ENCODE measurements around the gene LRRC3C.

LRRC3C gene

GRCh38 chr17:39950871-39951348 lies 23.4 kb downstream of the LRRC3C start:
- peak; percentile 50 for DNase-seq

GRCh38 chr17:39951924-39952679 lies 24.6 kb downstream of the LRRC3C start:
- DNase-seq = peak; percentile 47

GRCh38 chr17:39952680-39953470 lies 25.3 kb downstream of the LRRC3C start:
- peak; percentile 100 for DNase-seq

- DNase-seq = no peak
Observed at GRCh38 chr17:39953471-39953888, 25.9 kb downstream of the LRRC3C start.

- peak; percentile 22 for DNase-seq
Observed at GRCh38 chr17:39954876-39955275, 27.3 kb downstream of the LRRC3C start.

GRCh38 chr17:39955726-39956225 lies 28.2 kb downstream of the LRRC3C start:
- DNase-seq = no peak

GRCh38 chr17:39960524-39961041 lies 33.1 kb downstream of the LRRC3C start:
- no peak for DNase-seq

- DNase-seq = no peak
Observed at GRCh38 chr17:39962642-39963220, 35.2 kb downstream of the LRRC3C start, which contains the start of gene GSDMA. Gene GSDMA, plus strand, starts transcription at chr17:39963004. Its CDS starts 2,684 bp downstream, at chr17:39965688.

- DNase-seq = no peak
Observed at GRCh38 chr17:39963829-39964228, 36.3 kb downstream of the LRRC3C start.

GRCh38 chr17:39965017-39965699 lies 37.6 kb downstream of the LRRC3C start:
- DNase-seq = no peak

- no peak for DNase-seq
Observed at GRCh38 chr17:39966771-39967170, 39.2 kb downstream of the LRRC3C start.

GRCh38 chr17:39968761-39969160 lies 41.2 kb downstream of the LRRC3C start:
- no peak for DNase-seq

GRCh38 chr17:39969375-39969774 lies 41.8 kb downstream of the LRRC3C start:
- DNase-seq = no peak

- no peak for DNase-seq
Observed at GRCh38 chr17:39970157-39970692, 42.7 kb downstream of the LRRC3C start.

GRCh38 chr17:39971076-39971603 lies 43.6 kb downstream of the LRRC3C start:
- no peak for DNase-seq

GRCh38 chr17:39972271-39972670 lies 44.7 kb downstream of the LRRC3C start:
- DNase-seq = no peak

GRCh38 chr17:39973496-39973895 lies 46.0 kb downstream of the LRRC3C start:
- no peak for DNase-seq

GRCh38 chr17:39974433-39974832 lies 46.9 kb downstream of the LRRC3C start:
- no peak for DNase-seq

GRCh38 chr17:39975801-39976200 lies 48.3 kb downstream of the LRRC3C start:
- DNase-seq = no peak

GRCh38 chr17:39979016-39979670 lies 51.6 kb downstream of the LRRC3C start:
- DNase-seq = no peak

GRCh38 chr17:39979893-39980350 lies 52.4 kb downstream of the LRRC3C start:
- peak; percentile 76 for DNase-seq
